GM18526 (cell line): Measurements from ENCODE around the gene SBK3.

Source experiments
- POLR2A ChIP-seq: IDR thresholded peaks from 3 replicates; pipeline ENCODE4 v1.6.1; 2011; ENCODE audit not compliant: insufficient read length; ENCODE audit errors: extremely low read depth

Gene SBK3

GRCh38 chr19:55545443-55545842 is at the start of gene SBK3:
TSS of gene SBK3 (minus strand) at chr19:55545543. CDS start at chr19:55545543, 0 bp downstream.
- TF ChIP-seq POLR2A = no peak

- TF ChIP-seq POLR2A = no peak
Observed at GRCh38 chr19:55593096-55593772, 47.9 kb upstream of the SBK3 start.

GRCh38 chr19:55592391-55593090 is 47.2 kb upstream of the SBK3 start:
- TF ChIP-seq POLR2A = no peak

GRCh38 chr19:55591555-55591954 is 46.2 kb upstream of the SBK3 start:
- TF ChIP-seq POLR2A = no peak

- no peak for TF ChIP-seq POLR2A
Observed at GRCh38 chr19:55590617-55591016, 45.3 kb upstream of the SBK3 start.

- TF ChIP-seq POLR2A = no peak
Observed at GRCh38 chr19:55590109-55590508, 44.8 kb upstream of the SBK3 start.

- TF ChIP-seq POLR2A = no peak
Observed at GRCh38 chr19:55588738-55589137, 43.4 kb upstream of the SBK3 start.

GRCh38 chr19:55586976-55587668 is 41.8 kb upstream of the SBK3 start:
- no peak for TF ChIP-seq POLR2A

GRCh38 chr19:55585658-55586339 is 40.5 kb upstream of the SBK3 start:
- no peak for TF ChIP-seq POLR2A

- no peak for TF ChIP-seq POLR2A
Observed at GRCh38 chr19:55584871-55585270, 39.5 kb upstream of the SBK3 start.

- no peak for TF ChIP-seq POLR2A
Observed at GRCh38 chr19:55581823-55582223, 36.5 kb upstream of the SBK3 start.

GRCh38 chr19:55581145-55581822 is 35.9 kb upstream of the SBK3 start:
- TF ChIP-seq POLR2A = no peak

- peak; percentile 67 for TF ChIP-seq POLR2A
Observed at GRCh38 chr19:55580628-55581144, 35.3 kb upstream of the SBK3 start, which contains the start of gene ZNF579. TSS of gene ZNF579 (minus strand) at chr19:55580848. CDS start at chr19:55579639, 1,209 bp downstream.

- TF ChIP-seq POLR2A = no peak
Observed at GRCh38 chr19:55579766-55580621, 34.7 kb upstream of the SBK3 start.
